ENCODE measurements around the gene RHBG.

RHBG gene

DNA sequence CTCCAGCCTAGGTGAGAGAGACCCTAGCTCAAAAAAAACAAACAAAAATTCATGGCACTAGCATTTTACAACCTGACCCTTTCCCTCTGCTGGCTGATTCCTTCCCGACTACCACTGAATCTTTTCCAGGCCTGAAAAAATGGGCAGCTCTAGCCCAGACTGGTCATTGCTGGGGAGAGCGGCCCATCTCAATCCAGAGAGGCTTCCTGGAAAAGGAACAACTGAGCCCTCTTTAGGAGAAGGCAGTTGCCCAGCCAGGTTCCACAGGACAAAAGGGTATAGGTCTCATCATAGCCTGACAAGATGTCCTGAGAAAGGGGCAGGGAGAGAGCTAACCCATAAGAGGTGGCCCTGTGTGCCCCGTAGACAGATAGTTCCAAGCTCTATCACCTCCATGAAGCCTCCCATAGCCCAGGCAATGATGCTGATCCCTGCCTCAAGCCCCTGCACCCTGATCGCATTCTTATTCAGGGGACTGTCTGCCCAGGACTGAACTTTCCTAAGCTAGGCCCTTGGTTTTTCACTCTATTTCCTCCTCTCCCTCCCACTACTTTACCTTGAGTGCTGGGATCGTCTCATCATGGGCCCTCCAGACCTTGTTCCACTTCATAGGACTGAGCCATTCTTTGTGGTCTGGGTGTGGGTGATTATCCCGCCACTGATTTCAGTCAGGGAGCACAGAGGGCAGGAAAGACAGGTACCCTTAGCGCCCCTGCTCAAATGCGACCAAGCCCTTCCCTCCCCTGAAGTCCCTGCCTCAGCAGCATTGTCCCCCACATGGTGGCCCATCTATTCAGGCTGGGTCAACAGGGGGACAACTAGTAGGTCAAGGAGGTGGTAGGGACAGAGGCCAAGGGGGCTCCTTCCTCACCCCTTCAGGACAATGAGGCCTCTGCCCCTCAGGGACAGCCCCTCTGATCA lies 18.2 kb downstream of the RHBG start:
- no peak for DNase-seq

DNA sequence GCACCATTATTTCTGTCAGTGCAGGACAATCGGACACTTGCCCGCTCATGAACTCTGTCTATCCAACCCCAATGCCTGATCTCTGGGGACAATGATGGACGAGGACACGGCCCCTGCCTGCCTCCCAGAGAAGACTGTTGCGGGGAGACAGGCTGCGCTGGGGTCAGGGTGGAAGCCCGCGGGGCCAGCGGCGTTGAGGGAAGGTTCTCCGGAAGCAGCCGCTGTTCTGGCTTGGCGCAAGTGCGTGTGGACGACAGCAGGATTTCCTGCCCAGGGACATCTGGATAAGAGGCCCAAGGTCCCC lies 18.8 kb downstream of the RHBG start:
- no peak for DNase-seq

GRCh38 chr1:156388174-156389137 lies 19.4 kb downstream of the RHBG start:
- DNase-seq = no peak

GRCh38 chr1:156389311-156389710 lies 20.3 kb downstream of the RHBG start:
- no peak for DNase-seq

DNA sequence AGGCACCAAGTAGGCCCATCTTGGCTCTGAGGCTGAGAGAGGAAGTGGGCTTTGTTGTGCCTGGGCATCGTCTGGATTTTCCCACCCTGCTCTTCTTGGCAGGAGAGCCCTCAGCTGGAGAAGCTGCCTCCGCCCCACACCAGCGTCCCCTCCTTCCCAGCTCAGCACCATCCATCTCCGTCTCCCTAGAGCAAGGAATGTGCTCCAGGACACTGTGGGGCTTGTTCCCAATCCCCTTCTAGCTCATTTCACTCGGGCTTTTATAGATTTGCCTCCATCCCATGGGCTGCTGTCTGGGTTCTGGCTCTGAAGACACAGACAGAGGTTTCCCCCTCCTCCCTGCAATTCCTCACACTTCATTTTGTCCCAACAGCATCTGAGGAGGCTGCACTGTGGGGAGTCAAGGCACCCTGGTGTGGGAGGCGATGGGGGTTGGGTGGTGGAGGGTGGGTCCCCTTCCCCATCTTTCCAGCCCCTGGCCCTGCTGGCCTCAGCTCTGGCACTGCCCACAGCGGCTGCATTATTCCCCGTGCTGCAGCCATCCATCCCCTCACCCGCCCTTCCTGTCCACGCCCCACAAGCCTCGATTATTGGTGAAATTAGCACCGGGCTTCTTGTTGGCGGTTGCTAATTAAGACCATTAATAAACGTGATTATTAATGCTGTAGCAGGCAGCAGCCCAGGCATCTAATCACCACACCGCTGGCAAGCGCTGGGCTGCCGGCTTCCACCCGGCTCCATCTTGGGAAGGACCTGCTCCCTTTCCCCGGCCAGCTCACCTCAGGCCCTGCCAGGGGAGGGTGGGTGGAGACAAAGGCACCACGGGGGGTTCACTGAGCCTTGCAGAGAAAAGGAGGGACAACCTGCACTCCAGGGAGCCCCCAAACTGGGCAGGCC lies 21.7 kb downstream of the RHBG start:
- no peak for DNase-seq

- no peak for DNase-seq
These were observed 22.3 kb downstream of the RHBG start for GRCh38 chr1:156391366-156391677.

- DNase-seq = no peak
These were observed 22.7 kb downstream of the RHBG start for GRCh38 chr1:156391701-156392100.

- no peak for DNase-seq
These were observed 23.4 kb downstream of the RHBG start for GRCh38 chr1:156392452-156392853.

DNA sequence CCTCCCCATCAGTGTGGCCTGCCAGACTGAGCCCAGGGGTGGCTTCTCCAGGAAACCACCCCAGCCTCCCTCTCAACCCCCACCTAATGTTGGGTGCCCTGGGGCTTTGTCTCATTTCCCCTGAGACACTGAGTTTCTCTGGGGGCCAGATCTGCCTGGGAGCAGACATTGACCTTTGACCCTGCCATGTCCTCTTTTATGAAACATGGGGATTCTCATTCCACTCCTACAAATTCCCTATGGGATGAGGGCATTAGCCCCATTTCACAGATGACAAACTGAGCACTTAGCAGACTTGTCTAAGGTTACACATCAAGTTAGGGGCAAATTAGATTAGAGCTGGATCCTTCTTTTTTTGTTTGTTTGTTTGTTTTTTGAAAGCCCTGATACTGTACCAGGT lies 24.1 kb downstream of the RHBG start:
- no peak for DNase-seq

- DNase-seq = no peak
These were observed 25.1 kb downstream of the RHBG start for GRCh38 chr1:156394082-156394481.

DNA sequence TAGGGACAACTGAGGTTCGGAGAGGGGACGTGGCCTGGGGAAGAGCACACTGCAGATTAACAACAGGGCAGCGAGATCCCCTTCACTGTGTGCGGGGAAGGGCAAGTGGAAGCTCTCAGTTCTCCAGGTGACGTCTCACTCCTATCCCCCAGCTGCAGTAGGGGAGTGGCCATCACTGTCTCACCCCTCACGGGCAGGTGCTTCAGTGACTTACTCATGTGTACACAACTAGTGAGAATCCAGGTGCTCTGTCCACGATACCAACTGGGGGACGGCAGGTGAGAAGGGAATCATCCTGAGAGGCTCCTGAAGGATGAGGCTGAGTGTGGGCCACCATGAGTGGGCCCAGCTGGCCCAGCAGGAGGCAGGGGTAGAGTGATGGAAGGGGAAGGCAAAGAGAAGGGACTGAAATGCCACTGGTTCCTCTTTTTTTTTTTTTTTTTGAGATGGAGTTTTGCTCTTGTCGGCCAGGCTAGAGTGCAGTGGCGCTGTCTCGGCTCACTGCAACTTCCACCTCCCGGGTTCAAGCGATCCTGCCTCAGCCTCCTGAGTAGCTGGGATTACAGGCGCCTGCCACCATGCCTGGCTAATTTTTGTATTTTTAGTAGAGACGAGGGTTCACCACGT lies 25.9 kb downstream of the RHBG start:
- DNase-seq = no peak

GRCh38 chr1:156399355-156400125 lies 30.5 kb downstream of the RHBG start:
- no peak for DNase-seq

- DNase-seq = no peak
These were observed 31.4 kb downstream of the RHBG start for GRCh38 chr1:156400191-156400935.

DNA sequence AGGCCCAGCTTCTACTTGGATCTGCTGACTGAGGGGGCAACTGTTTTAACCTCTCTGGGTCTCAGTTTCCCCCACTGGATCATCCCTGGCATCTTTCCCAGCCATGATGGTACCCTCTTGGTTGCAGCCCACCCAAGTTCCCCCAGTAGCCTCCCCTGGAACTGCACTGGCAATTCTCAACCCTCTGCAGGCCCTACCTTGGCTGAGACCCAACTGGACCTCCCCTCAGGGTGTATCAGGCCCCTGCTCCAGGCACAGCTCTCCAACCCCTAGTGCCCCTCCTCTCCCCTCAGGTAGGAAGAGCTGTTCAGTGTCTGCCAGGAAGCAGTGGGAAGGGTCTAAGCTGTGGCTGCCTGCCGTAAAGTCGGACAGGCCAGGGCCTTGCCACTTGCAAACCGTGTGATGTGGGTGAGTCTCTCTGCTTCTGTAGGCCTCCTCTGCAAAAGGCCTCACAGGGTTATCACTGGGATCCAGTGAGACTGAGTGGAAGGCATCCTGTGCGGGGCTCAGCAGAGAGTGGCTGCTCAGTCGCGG lies 32.1 kb downstream of the RHBG start:
- DNase-seq = no peak

DNA sequence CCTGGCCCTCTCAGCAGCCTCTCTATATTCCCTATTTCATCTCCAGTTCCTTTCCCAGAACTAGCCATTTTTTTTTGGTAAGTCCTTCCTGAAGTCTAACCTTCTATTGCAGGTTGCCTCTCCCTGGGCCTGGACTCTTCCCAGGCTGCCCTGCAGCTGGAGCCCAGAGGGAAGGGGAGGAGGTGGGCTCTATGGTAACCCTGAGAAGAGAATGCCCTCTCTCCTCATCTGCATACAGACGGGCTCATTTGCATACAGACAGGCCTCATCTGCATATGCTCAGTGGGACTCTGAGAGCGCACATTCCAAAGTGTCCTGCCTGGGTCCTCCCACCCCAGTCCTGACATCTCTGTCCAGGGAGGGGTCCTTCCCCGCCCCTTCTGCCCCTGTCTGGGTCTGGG lies 32.7 kb downstream of the RHBG start:
- DNase-seq = no peak

DNA sequence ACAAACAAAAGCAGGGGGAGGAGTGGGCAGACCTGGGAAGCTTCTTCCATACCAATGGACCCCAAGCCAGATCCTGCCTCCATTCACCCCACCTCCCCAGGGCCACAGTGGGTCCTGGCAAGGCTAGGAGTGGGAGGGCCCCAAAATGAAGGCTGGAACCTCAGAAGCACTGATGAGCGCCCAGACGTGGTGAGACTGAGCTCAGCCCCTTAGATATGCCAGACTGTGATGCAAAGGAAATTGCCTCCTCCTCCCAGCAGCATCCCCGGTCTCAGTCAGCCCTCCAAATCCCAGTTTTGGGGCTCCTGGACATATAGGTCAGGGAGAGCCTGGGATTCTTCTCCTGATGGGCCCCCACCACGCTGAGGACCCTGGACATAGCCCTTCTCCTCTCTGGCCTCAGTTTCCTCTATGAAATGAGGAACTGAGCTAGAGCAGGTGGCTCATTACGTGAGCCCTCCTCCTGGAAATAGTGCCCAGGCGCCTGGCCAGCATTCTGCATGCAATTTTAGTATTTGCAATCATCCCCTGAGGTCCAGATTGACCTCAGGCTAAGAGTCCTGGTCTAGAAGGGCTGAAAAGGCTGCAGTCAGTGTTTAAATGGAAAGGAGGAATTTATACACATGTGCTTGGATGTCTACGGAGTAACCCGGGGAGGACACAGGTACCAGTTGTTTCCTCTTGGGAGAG lies 33.5 kb downstream of the RHBG start:
- DNase-seq = no peak

GRCh38 chr1:156405670-156406069 lies 36.7 kb downstream of the RHBG start:
- no peak for DNase-seq

- no peak for DNase-seq
These were observed 37.2 kb downstream of the RHBG start for GRCh38 chr1:156406251-156406650.

- no peak for DNase-seq
These were observed 38.3 kb downstream of the RHBG start for GRCh38 chr1:156407344-156407743.

DNA sequence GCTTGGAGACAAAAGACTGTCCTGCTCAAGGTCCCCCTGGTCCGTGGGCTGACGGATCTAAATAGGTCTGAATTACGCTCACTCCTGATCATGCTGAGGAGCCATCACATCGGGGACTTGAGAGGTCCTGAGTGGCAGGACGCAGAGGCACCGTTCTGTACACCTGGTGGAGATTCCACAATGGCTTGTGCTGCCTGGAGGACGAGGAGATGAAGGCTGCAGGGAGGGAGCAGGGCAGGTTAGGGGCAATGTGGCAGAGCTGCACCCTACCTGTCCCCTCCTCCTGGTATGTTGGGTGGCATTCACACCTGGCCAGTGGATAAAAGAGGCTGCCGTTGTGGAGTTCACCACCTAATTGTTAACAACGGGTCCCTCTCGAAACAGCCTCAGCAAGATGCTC lies 38.7 kb downstream of the RHBG start:
- no peak for DNase-seq
